HCT116 (cell line): ENCODE measurements around the gene NOTCH1.

Experiments used
- ATF3 ChIP-seq: IDR thresholded peaks from 2 replicates; pipeline ENCODE4 v1.6.1; 2012
- CEBPB ChIP-seq: IDR thresholded peaks from 2 replicates; pipeline ENCODE4 v1.6.1; 2012; ENCODE audit warnings: low read depth
- CTCF ChIP-seq, 3 experiments: fragments of 200-600 bp in 1 of 3; sonication (generic) in 1 of 3; IDR thresholded peaks in 2 of 3; conservative IDR thresholded peaks in 1 of 3; 2 replicates each; pipeline ENCODE4 v1.5.1; 2012 to 2017; ENCODE audit warnings: low read depth in 2 of 3, low read length in 2 of 3, antibody characterized with exemption in 1 of 3, borderline replicate concordance in 1 of 3, control low read depth in 1 of 3, mild to moderate bottlenecking in 1 of 3, mixed read lengths in 1 of 3, mixed run types in 1 of 3, moderate library complexity in 1 of 3; ENCODE audit not compliant: insufficient read depth in 1 of 3
- ELF1 ChIP-seq: IDR thresholded peaks from 2 replicates; pipeline ENCODE4 v1.6.1; 2012; ENCODE audit warnings: low read depth, borderline replicate concordance
- EZH2 ChIP-seq: fragments of 200-600 bp; sonication (generic); IDR thresholded peaks from 2 replicates; pipeline ENCODE4 v1.6.1; 2017; ENCODE audit warnings: antibody characterized with exemption, mixed run types
- EZH2phosphoT487 ChIP-seq: fragments of 200-600 bp; IDR thresholded peaks from 2 replicates; pipeline ENCODE4 v1.6.1; 2018; ENCODE audit warnings: antibody characterized with exemption, borderline replicate concordance
- FOSL1 ChIP-seq: IDR thresholded peaks from 2 replicates; pipeline ENCODE4 v1.6.1; 2012; ENCODE audit warnings: low read depth
- MAX ChIP-seq: IDR thresholded peaks from 2 replicates; pipeline ENCODE4 v1.6.1; 2012
- POLR2A ChIP-seq: IDR thresholded peaks from 2 replicates; pipeline ENCODE4 v1.7.0; 2011; ENCODE audit warnings: borderline replicate concordance; ENCODE audit not compliant: insufficient read depth, insufficient read length; ENCODE audit errors: extremely low read depth
- POLR2AphosphoS5 ChIP-seq: IDR thresholded peaks from 2 replicates; pipeline ENCODE4 v1.6.1; 2011; ENCODE audit warnings: mild to moderate bottlenecking, low read depth, low read length, moderate library complexity
- REST ChIP-seq: IDR thresholded peaks from 2 replicates; pipeline ENCODE4 v1.6.1; 2012; ENCODE audit warnings: low read depth
- SIN3A ChIP-seq: IDR thresholded peaks from 2 replicates; pipeline ENCODE4 v1.6.1; 2012; ENCODE audit warnings: low read depth
- YY1 ChIP-seq: IDR thresholded peaks from 2 replicates; pipeline ENCODE4 v1.6.1; 2011; ENCODE audit warnings: low read length, low read depth, moderate library complexity, mild to moderate bottlenecking; ENCODE audit not compliant: insufficient replicate concordance; ENCODE audit errors: extremely low read depth
- ZNF274 ChIP-seq: fragments of 200-500 bp; sonication (Bioruptor generic); IDR thresholded peaks from 2 replicates; pipeline ENCODE4 v1.6.1; 2014; ENCODE audit warnings: mild to moderate bottlenecking, low read depth, low read length, inconsistent platforms

GRCh38 chr9:136470356-136470755 is 75.5 kb downstream of the NOTCH1 start:
- no peak for TF ChIP-seq ATF3
- no peak for TF ChIP-seq EZH2
- TF ChIP-seq ZNF274, result no peak
- no peak for TF ChIP-seq POLR2AphosphoS5
- no peak for TF ChIP-seq EZH2phosphoT487
- TF ChIP-seq CEBPB, result no peak
- no peak for TF ChIP-seq REST
- no peak for TF ChIP-seq SIN3A
- TF ChIP-seq CTCF (IDR thresholded peaks at IDR 0.05 in 2 of 3, conservative IDR thresholded peaks at IDR 0.05 in 1 of 3; ENCODE audit: borderline replicate concordance in 1 of 3, insufficient read depth in 1 of 3, low read depth in 2 of 3, low read length in 2 of 3), result no peak
- TF ChIP-seq ELF1, result no peak
- TF ChIP-seq FOSL1, result no peak
- TF ChIP-seq POLR2A, result no peak
- no peak for TF ChIP-seq MAX
- TF ChIP-seq YY1, result no peak
